ENCODE results near the gene APOL1.

DNA sequence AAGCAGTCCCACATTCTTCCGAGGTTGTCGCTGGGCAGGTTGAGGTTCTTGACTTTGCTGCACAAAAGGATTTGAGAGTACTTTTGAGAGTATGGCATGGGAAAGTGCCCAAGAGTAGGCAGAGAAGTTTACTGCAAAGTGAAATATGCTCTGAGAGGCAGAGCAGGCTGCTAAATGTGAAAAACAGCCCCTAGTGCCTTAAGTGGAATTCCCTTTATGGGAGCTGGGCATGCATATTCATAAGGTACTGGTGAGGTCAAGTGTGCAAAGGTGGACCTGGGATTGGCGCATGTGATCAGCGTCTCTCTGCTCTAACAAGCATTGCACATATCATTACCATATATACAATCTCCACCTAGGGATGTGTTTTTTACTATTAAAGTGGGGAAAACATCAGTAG is 39.3 kb upstream of the APOL1 start:
- TF ChIP-seq, protein P1, sequence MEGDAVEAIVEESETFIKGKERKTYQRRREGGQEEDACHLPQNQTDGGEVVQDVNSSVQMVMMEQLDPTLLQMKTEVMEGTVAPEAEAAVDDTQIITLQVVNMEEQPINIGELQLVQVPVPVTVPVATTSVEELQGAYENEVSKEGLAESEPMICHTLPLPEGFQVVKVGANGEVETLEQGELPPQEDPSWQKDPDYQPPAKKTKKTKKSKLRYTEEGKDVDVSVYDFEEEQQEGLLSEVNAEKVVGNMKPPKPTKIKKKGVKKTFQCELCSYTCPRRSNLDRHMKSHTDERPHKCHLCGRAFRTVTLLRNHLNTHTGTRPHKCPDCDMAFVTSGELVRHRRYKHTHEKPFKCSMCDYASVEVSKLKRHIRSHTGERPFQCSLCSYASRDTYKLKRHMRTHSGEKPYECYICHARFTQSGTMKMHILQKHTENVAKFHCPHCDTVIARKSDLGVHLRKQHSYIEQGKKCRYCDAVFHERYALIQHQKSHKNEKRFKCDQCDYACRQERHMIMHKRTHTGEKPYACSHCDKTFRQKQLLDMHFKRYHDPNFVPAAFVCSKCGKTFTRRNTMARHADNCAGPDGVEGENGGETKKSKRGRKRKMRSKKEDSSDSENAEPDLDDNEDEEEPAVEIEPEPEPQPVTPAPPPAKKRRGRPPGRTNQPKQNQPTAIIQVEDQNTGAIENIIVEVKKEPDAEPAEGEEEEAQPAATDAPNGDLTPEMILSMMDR (IDR thresholded peaks at IDR 0.05; ENCODE audit: poor library complexity, severe bottlenecking), result no peak
- TF ChIP-seq MXI1 (conservative IDR thresholded peaks at IDR 0.05; ENCODE audit: poor library complexity, severe bottlenecking) (no peak), RAD21 (conservative IDR thresholded peaks at IDR 0.05) (no peak), EZH2 (IDR thresholded peaks at IDR 0.05; ENCODE audit: borderline replicate concordance, insufficient read depth, low read length, poor library complexity, severe bottlenecking) (no peak), EP300 (conservative IDR thresholded peaks at IDR 0.05; ENCODE audit: poor library complexity, severe bottlenecking) (no peak)
- TF ChIP-seq, protein P2, sequence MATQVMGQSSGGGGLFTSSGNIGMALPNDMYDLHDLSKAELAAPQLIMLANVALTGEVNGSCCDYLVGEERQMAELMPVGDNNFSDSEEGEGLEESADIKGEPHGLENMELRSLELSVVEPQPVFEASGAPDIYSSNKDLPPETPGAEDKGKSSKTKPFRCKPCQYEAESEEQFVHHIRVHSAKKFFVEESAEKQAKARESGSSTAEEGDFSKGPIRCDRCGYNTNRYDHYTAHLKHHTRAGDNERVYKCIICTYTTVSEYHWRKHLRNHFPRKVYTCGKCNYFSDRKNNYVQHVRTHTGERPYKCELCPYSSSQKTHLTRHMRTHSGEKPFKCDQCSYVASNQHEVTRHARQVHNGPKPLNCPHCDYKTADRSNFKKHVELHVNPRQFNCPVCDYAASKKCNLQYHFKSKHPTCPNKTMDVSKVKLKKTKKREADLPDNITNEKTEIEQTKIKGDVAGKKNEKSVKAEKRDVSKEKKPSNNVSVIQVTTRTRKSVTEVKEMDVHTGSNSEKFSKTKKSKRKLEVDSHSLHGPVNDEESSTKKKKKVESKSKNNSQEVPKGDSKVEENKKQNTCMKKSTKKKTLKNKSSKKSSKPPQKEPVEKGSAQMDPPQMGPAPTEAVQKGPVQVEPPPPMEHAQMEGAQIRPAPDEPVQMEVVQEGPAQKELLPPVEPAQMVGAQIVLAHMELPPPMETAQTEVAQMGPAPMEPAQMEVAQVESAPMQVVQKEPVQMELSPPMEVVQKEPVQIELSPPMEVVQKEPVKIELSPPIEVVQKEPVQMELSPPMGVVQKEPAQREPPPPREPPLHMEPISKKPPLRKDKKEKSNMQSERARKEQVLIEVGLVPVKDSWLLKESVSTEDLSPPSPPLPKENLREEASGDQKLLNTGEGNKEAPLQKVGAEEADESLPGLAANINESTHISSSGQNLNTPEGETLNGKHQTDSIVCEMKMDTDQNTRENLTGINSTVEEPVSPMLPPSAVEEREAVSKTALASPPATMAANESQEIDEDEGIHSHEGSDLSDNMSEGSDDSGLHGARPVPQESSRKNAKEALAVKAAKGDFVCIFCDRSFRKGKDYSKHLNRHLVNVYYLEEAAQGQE (IDR thresholded peaks at IDR 0.05; ENCODE audit: borderline replicate concordance), result no peak
